Breast epithelium (tissue), 3 donors: Measurements from ENCODE around the gene TYMS.

Experiments
- CTCF ChIP-seq, 3 donors: fragments of 450-650 bp; IDR thresholded peaks; one replicate each; pipeline ENCODE4 v1.5.1; 2016 to 2017; ENCODE audit warnings: antibody characterized with exemption in 3 of 3, mild to moderate bottlenecking in 3 of 3, moderate library complexity in 3 of 3
- POLR2A ChIP-seq: fragments of 450-650 bp; IDR thresholded peaks from one replicate; pipeline ENCODE4 v1.6.1; 2016; ENCODE audit warnings: antibody characterized with exemption, mild to moderate bottlenecking, moderate library complexity
- POLR2AphosphoS5 ChIP-seq, 3 donors: sonication (generic); formaldehyde crosslinking; IDR thresholded peaks; one replicate each; pipeline ENCODE4 v1.6.1; 2017; ENCODE audit warnings: antibody characterized with exemption in 3 of 3

GRCh38 chr18:686339-687111, 29.1 kb downstream of the TYMS start:
- TF ChIP-seq CTCF (IDR thresholded peaks at IDR 0.05) (no peak), POLR2A (no peak), POLR2AphosphoS5 (IDR thresholded peaks at IDR 0.05) (no peak)
